Calu3 (cell line): ENCODE results near the gene TRIO. TPM values are rescaled to one million over a fixed set of nuclear protein-coding genes. Genes with fewer than 3 reads are reported as not detected.

Experiments used
- BruUV-seq: library from RNA; stranded (reverse); fragments of 400-500 nt; replicated peaks from 2 replicates; lab custom pipeline; 2021; lab: Mats Ljungman, UMichigan
- CTCF ChIA-PET: fragments of 300-600 bp; sonication (Branson Sonifier 250); formaldehyde crosslinking; loops from one replicate; lab custom pipeline; 2022; ENCODE audit warnings: antibody characterized with exemption; lab: Charles Lee
- DNase-seq: peaks from one replicate; pipeline ENCODE4 v3.0.0; 2022
- H3K27ac Mint-ChIP-seq: one replicate; pipeline ENCODE4 v1.8.0; 2022; ENCODE audit warnings: mixed read lengths; ENCODE audit not compliant: unreplicated experiment
- H3K27me3 Mint-ChIP-seq: one replicate; pipeline ENCODE4 v1.8.0; 2022; ENCODE audit warnings: mixed read lengths; ENCODE audit not compliant: unreplicated experiment
- H3K36me3 Mint-ChIP-seq: one replicate; pipeline ENCODE4 v1.8.0; 2022; ENCODE audit warnings: mild to moderate bottlenecking, moderate library complexity, mixed read lengths; ENCODE audit not compliant: insufficient read depth, unreplicated experiment
- H3K4me1 Mint-ChIP-seq: one replicate; pipeline ENCODE4 v1.8.0; 2022; ENCODE audit warnings: mild to moderate bottlenecking, low read depth, mixed read lengths; ENCODE audit not compliant: unreplicated experiment
- H3K4me3 Mint-ChIP-seq: one replicate; pipeline ENCODE4 v1.8.0; 2022; ENCODE audit warnings: mild to moderate bottlenecking, low read depth, moderate library complexity, mixed read lengths; ENCODE audit not compliant: unreplicated experiment
- H3K9me3 Mint-ChIP-seq: one replicate; pipeline ENCODE4 v1.8.0; 2022; ENCODE audit warnings: low read depth, mixed read lengths; ENCODE audit not compliant: unreplicated experiment
- intact Hi-C: fragments of 100-400 bp; cut with micrococcal nuclease; formaldehyde crosslinking; loops from one replicate; pipeline ENCODE4 v1.10.0; 2022; ENCODE audit not compliant: unreplicated experiment
- total RNA-seq: library from RNA; stranded (reverse); gene quantifications from 2 replicates; pipeline ENCODE4 v1.2.3, GENCODE V29; 2022
- TF ChIP-seq, protein P1 (sequence below): fragments of 200-600 bp; IDR thresholded peaks from one replicate; pipeline ENCODE4 v1.8.0; 2022; ENCODE audit warnings: antibody characterized with exemption; ENCODE audit not compliant: unreplicated experiment

Gene TRIO
- total RNA-seq, 1 experiment from 2014 or later = 183 TPM

DNA sequence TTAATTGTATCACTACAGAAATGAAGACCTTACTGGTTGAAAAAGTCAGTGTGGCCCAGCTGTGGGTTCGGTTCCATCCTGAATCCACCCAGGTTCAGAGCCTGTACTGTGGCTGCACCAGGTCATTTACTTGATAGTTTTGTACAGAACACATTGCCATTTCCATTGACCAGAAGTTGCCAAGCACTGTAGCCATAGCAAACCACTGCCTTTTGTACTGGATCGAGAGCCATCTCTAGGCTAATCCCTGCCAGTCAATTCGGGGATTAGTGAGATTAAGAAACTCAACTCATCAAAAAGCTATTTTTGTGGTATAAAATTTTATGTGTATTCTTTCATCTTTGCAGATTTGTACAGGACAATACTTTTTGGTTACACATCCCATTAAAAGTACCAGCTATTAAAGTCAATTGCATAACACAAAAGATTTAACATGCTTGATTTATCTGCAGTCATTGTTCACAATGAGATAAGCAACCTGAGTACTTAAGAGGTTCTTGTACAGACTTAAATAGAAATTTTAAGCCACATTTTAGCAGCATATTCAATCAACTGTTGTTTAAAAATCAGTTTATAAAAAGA, 329.9 kb downstream of the TRIO start:
- intact Hi-C loops = no loop called here
- TF ChIP-seq, protein P1, sequence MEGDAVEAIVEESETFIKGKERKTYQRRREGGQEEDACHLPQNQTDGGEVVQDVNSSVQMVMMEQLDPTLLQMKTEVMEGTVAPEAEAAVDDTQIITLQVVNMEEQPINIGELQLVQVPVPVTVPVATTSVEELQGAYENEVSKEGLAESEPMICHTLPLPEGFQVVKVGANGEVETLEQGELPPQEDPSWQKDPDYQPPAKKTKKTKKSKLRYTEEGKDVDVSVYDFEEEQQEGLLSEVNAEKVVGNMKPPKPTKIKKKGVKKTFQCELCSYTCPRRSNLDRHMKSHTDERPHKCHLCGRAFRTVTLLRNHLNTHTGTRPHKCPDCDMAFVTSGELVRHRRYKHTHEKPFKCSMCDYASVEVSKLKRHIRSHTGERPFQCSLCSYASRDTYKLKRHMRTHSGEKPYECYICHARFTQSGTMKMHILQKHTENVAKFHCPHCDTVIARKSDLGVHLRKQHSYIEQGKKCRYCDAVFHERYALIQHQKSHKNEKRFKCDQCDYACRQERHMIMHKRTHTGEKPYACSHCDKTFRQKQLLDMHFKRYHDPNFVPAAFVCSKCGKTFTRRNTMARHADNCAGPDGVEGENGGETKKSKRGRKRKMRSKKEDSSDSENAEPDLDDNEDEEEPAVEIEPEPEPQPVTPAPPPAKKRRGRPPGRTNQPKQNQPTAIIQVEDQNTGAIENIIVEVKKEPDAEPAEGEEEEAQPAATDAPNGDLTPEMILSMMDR = no peak
- no peaks in the 10 kb centered on the region for H3K9me3 Mint-ChIP-seq
- no peak overlapping the region for H3K27ac Mint-ChIP-seq
- H3K4me3 Mint-ChIP-seq = no peak overlapping the region
- no TSS peak for BruUV-seq
- no peaks in the 10 kb centered on the region for H3K27me3 Mint-ChIP-seq
- CTCF ChIA-PET = no interaction called here
- H3K4me1 Mint-ChIP-seq = no peaks in the 10 kb centered on the region
- H3K36me3 Mint-ChIP-seq = peaks cover 41% of the 10 kb centered on the region
- no peak for DNase-seq

- intact Hi-C loops = no loop called here
- peak overlapping the region; percentile 22 for H3K27ac Mint-ChIP-seq
- H3K27me3 Mint-ChIP-seq = no peaks in the 10 kb centered on the region
- no peak for DNase-seq
- no peak overlapping the region for H3K4me3 Mint-ChIP-seq
- no peaks in the 10 kb centered on the region for H3K9me3 Mint-ChIP-seq
- TF ChIP-seq, protein P1 = no peak
- CTCF ChIA-PET = no interaction called here
- H3K36me3 Mint-ChIP-seq = peaks cover 37% of the 10 kb centered on the region
- no peaks in the 10 kb centered on the region for H3K4me1 Mint-ChIP-seq
- no TSS peak for BruUV-seq
These were observed 331.9 kb downstream of the TRIO start for GRCh38 chr5:14475045-14475444.

GRCh38 chr5:14476786-14477435, 333.8 kb downstream of the TRIO start:
- TF ChIP-seq, protein P1 = no peak
- no peak overlapping the region for H3K27ac Mint-ChIP-seq
- H3K4me3 Mint-ChIP-seq = no peak overlapping the region
- H3K4me1 Mint-ChIP-seq = no peaks in the 10 kb centered on the region
- intact Hi-C loops = no loop called here
- H3K9me3 Mint-ChIP-seq = no peaks in the 10 kb centered on the region
- H3K36me3 Mint-ChIP-seq = peaks cover 30% of the 10 kb centered on the region
- H3K27me3 Mint-ChIP-seq = no peaks in the 10 kb centered on the region
- DNase-seq = no peak
- no TSS peak for BruUV-seq
- CTCF ChIA-PET = no interaction called here

DNA sequence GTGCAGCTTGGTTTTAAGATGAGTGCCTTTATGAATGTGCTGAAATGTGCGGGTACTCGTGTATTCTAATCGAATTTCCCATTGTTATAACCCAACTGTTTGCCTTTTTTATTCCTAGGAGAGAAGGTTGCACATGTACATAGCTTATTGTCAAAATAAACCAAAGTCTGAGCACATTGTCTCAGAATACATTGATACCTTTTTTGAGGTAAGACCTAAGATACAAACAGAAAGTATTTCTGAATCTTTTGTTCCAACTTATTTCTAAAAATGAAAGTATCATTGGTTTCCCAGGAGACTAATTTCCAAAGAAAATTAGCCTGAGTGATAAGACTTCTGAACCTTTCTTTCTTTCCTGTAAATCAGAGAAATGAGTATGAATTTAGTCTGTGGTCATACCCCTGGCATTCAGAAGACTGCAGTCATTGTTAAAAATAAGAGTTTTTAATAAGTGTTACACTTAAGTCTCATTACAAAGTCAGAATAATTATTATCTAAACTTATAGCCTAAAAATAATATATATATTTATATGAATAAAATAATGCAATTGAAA, 336.1 kb downstream of the TRIO start:
- CTCF ChIA-PET = no interaction called here

More for the DNA sequence above, 336.1 kb downstream of the TRIO start:
- Mint-ChIP-seq H3K4me1 (no peaks in the 10 kb centered on the region), H3K36me3 (peaks cover 30% of the 10 kb centered on the region), H3K27ac (no peak overlapping the region), H3K27me3 (no peaks in the 10 kb centered on the region), H3K4me3 (no peak overlapping the region), H3K9me3 (no peaks in the 10 kb centered on the region)
- no peak for DNase-seq
- intact Hi-C loops = no loop called here
- BruUV-seq = no TSS peak
- TF ChIP-seq, protein P1 = no peak
